AML-193 (cell line): ENCODE data around the gene ATG101.
"Not testable (repeated sequence)": the region's sequence is repeated elsewhere in the genome, so short reads cannot be mapped to it uniquely, and the experiment has no call there.

Experiments
- DNase-seq, 2 experiments: peaks; one replicate each; lab custom pipeline; 2025; lab: John Stamatoyannopoulos, UW

Gene ATG101

GRCh38 chr12:52097045-52097666 lies 27.4 kb downstream of the ATG101 start:
- no peak for DNase-seq

GRCh38 chr12:52104431-52105089 lies 34.8 kb downstream of the ATG101 start:
- DNase-seq, result not testable (repeated sequence)

- DNase-seq, result not testable (repeated sequence)
Measured at GRCh38 chr12:52116222-52117125, 46.7 kb downstream of the ATG101 start.

DNA sequence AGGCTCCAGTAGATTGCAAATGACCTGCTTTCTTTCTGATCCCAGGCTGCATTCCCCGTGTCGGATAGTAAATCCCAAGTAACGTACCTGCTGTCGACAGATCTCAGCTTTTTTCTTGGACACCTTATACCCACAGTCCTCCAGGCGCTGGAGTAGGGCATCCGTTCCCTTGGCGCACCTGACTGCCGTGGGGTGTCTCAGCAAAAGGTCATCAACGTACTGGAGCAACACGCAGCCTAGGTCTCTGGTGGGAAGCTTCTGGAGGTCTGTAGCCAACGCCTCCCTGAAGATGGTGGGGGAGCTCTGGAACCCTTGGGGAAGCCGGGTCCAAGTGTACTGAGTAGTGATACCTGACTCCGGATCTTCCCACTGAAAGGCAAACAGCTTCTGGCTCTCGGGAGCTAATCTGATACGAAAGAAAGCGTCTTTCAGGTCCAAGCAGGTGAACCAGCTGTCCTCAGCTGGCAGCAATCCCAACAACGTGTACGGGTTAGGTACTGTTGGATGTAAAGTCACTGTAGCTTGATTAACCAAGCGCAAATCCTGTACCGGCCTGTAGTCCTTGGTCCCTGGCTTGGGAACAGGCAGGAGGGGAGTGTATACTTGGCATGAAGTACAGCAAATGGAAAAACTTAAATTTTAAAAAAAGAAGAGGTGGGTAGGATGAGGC lies 48.2 kb downstream of the ATG101 start:
- not testable (repeated sequence) for DNase-seq

GRCh38 chr12:52119398-52120254 lies 49.8 kb downstream of the ATG101 start:
- DNase-seq, result peak; percentile 28 to 31

GRCh38 chr12:52120951-52121823 lies 51.4 kb downstream of the ATG101 start:
- no peak for DNase-seq

- peak in 1 of 2 experiments; percentile 32 for DNase-seq
Measured at GRCh38 chr12:52121824-52122539, 52.2 kb downstream of the ATG101 start.

DNA sequence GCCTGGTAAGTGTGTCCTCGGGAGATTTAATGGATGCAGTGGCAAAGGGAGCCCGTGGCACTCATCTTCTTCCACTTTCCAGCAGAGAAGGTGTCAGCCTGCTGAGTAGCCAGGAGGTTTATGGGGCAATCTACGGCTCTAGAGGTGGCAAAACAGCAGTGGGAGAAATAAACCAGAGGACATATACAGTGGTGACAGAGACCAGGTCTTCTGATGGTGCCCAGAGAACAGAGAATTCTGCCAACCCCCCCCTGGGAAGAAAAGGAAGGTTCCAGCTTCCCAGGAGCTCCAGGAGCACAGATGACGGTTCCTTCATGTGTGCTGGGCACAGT lies 52.7 kb downstream of the ATG101 start:
- no peak for DNase-seq

- no peak for DNase-seq
Measured at GRCh38 chr12:52122904-52123303, 53.1 kb downstream of the ATG101 start.

DNA sequence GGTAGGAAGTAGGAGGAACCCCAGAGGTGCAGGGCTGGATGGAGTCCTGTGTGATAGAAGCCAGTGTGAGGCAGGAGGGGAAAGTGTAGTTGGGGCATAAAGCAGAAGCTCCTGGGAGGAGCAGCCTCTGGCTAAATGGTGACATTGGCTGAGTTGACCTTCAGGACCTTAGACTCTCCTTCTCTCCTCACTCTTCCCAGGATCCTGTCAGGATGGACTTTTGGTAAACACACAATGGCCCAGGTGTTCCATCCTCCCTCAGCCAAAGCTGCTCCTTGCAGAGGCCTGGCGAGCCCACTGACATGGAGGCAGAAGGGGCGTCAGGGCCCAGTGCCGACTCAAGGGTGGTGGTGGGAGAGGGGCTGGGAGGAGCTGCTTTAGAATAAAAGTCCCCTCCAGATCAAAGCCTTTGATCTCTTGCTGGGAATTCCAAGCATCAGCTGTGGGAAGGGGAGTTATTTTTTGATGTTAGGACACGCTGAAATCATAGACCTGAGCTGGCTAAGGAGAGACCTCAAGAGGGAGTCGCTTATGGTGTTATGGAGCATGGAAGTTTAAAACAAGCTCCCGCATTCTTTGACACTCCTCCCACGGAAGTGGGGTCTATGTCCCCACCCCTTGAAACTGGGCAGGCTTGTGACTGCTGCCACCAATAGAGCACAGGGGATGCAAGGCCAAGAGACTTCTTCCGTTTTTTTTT lies 53.9 kb downstream of the ATG101 start:
- DNase-seq, result no peak

DNA sequence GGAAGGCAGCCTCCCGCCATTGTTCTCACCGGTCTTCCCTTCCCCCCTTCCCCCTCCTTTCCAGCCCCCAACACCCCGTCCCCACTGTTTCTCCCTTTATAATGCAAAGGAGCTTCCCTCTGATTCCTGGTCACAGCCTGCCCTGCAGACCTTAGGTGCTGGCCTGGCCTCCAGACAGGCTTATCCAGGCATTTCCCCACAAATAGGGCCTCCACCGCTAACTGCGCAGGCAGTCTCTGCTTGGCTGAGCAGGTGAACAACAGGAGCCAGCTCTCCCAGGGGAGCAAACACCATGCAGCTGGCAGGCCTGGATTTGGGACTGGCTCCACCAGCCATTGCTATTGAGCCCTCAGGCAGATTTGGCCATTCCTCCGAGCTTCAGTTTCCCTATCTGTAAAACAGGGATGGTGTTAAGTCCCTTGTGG lies 55.7 kb downstream of the ATG101 start:
- no peak for DNase-seq

- no peak for DNase-seq
Measured at GRCh38 chr12:52126050-52126604, 56.3 kb downstream of the ATG101 start.
